Measurements from ENCODE around the gene TNK2.
"Not testable (repeated sequence)": the region's sequence is repeated elsewhere in the genome, so short reads cannot be mapped to it uniquely, and the experiment has no call there.

- TF ChIP-seq ESRRA (IDR thresholded peaks at IDR 0.05; ENCODE audit: borderline replicate concordance, low read length); POLR2A (IDR thresholded peaks at IDR 0.05; ENCODE audit: low read length); NR3C1 (IDR thresholded peaks at IDR 0.05); MAX (IDR thresholded peaks at IDR 0.05); CTCF (IDR thresholded peaks at IDR 0.05); SREBF2 (IDR thresholded peaks at IDR 0.05); EP300 (IDR thresholded peaks at IDR 0.05); CHD2 (IDR thresholded peaks at IDR 0.05; ENCODE audit: low read length, partially characterized antibody); USF2 (IDR thresholded peaks at IDR 0.05); REST (IDR thresholded peaks at IDR 0.05); POLR2AphosphoS2 (conservative IDR thresholded peaks at IDR 0.05; ENCODE audit: low read length); KDM5A (IDR thresholded peaks at IDR 0.05); CBX8 (IDR thresholded peaks at IDR 0.05); SMC3 (IDR thresholded peaks at IDR 0.05): not testable (repeated sequence)
These were observed 31.4 kb upstream of the TNK2 start for GRCh38 chr3:195939526-195940470.
